ENCODE results near the gene SHROOM3. TPM values are rescaled to one million over a fixed set of nuclear protein-coding genes. Genes with fewer than 3 reads are reported as not detected.

The SHROOM3 gene
- total RNA-seq, 1 donor from 2014 or later, result not detected

DNA sequence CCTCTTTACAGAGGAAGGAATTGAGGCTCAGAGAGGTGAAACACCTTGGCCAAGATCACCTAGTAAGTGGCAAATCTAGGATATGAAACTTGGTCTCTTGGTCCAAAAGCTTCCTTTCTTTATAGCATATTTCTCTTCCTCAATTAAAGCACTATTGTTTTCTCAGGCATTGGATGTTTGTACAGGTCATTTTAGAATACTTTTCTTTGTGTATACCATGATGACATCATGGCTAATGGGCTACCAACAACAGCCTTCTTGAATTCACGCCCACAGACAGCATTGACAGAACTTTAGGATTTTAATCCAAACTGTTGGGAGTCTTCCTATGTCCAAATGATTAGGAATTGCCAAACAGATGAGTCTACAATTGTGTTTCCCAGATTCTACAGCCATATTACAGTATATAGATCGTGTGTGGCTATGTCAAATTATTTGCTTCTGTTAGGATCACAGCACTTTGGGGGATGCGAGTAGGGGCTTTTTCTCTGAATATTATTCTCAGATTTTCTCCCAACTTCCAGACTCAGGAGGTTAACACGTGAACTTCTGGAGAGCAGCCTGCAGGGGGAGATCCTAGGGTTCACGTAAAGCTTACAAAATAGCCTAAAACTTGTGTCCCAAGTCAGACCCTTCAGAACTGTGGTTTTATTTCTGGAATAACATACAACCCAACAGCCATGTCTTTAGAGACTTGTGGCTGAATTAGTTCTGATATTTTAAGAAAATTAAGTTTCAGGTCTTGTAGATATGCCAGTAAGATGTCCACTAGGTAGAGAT lies 191.8 kb downstream of the SHROOM3 start:
- Mint-ChIP-seq H3K27me3 (ENCODE audit: low read depth) (peaks cover 26% of the 10 kb centered on the region), H3K4me3 (ENCODE audit: low read depth) (no peak overlapping the region), H3K9me3 (no peaks in the 10 kb centered on the region), H3K4me1 (ENCODE audit: low read depth) (no peaks in the 10 kb centered on the region), H3K27ac (no peak overlapping the region), H3K36me3 (ENCODE audit: low read depth) (no peaks in the 10 kb centered on the region)
- DNase-seq (ENCODE audit: low spot score), result no peak
- intact Hi-C loops (cut with micrococcal nuclease), result no loop called here

DNA sequence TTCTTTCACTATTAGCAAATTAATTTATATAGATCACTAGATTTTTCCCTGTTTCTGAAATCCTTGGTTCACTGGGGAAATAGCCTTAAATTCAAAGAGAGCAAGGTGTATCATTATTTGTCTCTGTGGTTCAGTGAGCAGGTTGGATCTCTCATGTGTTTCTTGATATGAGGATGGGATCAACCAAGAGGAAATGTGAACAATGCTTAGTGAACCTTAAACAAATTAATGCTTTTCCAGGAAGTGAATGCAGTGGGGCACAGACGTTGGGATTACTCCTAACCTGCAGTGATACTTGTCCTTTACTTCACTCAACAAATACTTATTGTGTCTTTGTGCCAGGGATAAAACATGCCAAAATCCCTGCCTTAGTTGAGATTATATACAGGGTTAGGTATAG lies 193.2 kb downstream of the SHROOM3 start:
- H3K27ac Mint-ChIP-seq, result no peak overlapping the region
- H3K4me1 Mint-ChIP-seq (ENCODE audit: low read depth), result no peaks in the 10 kb centered on the region
- H3K4me3 Mint-ChIP-seq (ENCODE audit: low read depth), result no peak overlapping the region
- intact Hi-C loops (cut with micrococcal nuclease), result no loop called here
- no peak for DNase-seq (ENCODE audit: low spot score)
- H3K9me3 Mint-ChIP-seq, result no peaks in the 10 kb centered on the region
- no peaks in the 10 kb centered on the region for H3K36me3 Mint-ChIP-seq (ENCODE audit: low read depth)
- peaks cover 23% of the 10 kb centered on the region for H3K27me3 Mint-ChIP-seq (ENCODE audit: low read depth)

DNA sequence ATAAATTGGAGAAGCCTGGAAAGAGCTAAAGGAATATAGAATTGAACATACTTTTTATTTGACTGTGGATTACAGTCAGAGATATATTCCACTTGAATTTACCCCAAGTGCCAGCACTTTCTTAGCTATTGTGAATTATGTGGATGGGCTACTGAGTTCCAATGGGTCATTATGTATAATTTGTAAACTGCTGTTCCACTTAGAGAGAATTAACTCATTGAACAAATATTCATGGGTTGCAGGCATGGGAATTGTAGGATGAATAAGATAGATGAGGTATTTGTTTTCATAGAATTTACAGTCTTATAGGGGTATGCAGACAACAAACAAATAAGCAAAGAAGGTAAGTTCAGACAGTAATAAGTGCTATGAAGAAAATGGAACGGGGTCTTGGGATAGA lies 195.7 kb downstream of the SHROOM3 start:
- intact Hi-C loops (cut with micrococcal nuclease), result no loop called here
- Mint-ChIP-seq H3K9me3 (no peaks in the 10 kb centered on the region), H3K4me1 (ENCODE audit: low read depth) (no peaks in the 10 kb centered on the region), H3K27me3 (ENCODE audit: low read depth) (peaks cover 15% of the 10 kb centered on the region), H3K4me3 (ENCODE audit: low read depth) (no peak overlapping the region), H3K36me3 (ENCODE audit: low read depth) (no peaks in the 10 kb centered on the region), H3K27ac (no peak overlapping the region)
- no peak for DNase-seq (ENCODE audit: low spot score)

DNA sequence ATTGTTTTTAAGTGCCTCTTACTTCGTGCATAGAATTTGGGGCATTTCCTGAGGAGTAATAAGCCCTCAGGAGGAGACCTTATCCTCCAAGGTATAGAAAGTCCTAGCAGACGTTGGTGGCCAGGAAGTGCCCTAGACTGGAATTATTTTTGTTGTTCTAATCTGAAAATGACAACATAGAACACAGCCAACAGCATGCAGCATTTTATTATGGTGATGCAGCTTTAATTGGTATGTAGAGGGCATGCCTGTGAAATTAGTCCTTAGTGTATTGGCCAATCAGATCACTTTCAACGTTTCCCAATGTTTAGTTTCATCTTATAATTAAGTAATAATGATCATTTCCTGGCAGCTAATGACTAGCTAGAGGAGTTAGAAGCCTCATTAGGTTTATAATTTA lies 199.2 kb downstream of the SHROOM3 start:
- intact Hi-C loops (cut with micrococcal nuclease), result no loop called here
- Mint-ChIP-seq H3K27ac (no peak overlapping the region), H3K9me3 (no peaks in the 10 kb centered on the region), H3K4me3 (ENCODE audit: low read depth) (no peak overlapping the region), H3K27me3 (ENCODE audit: low read depth) (peaks cover 13% of the 10 kb centered on the region), H3K36me3 (ENCODE audit: low read depth) (no peaks in the 10 kb centered on the region), H3K4me1 (ENCODE audit: low read depth) (no peaks in the 10 kb centered on the region)
- no peak for DNase-seq (ENCODE audit: low spot score)

DNA sequence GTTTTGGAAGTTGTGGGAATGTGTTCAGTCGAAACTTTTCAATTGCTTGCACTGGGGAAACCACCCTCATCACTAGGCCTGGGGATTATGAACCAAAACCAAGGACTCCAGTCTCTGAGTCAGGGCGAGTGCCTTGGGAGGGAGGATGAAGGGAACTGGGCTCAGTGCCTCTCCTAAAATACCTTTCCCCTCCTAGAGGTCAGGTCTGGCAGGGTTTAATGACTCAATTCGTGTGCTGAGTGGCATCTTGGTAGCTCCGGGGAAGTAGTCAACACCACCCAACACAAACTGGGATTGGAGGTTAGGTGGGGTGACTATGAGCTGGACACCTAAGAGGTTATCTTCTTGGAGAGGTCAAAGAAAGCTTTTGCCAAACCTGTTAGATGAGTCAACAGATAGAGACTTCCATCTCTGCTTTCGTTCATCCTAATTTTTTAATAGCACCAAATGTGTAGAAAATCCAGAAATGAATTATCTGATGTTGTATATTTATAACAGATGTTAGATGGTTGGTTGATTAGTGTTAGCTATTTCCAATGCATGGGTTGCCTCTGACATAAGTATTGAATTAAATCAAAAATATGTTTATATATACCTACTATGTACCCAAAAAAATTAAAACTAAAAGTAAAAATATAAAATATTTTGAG lies 202.8 kb downstream of the SHROOM3 start:
- intact Hi-C loops (cut with micrococcal nuclease), result no loop called here
- Mint-ChIP-seq H3K27ac (no peak overlapping the region), H3K9me3 (no peaks in the 10 kb centered on the region), H3K4me3 (ENCODE audit: low read depth) (no peak overlapping the region), H3K4me1 (ENCODE audit: low read depth) (no peaks in the 10 kb centered on the region), H3K27me3 (ENCODE audit: low read depth) (peaks cover 6% of the 10 kb centered on the region), H3K36me3 (ENCODE audit: low read depth) (no peaks in the 10 kb centered on the region)
- no peak for DNase-seq (ENCODE audit: low spot score)

- no peaks in the 10 kb centered on the region for H3K36me3 Mint-ChIP-seq (ENCODE audit: low read depth)
- intact Hi-C loops (cut with micrococcal nuclease), result no loop called here
- H3K9me3 Mint-ChIP-seq, result no peaks in the 10 kb centered on the region
- DNase-seq (ENCODE audit: low spot score), result no peak
- no peak overlapping the region for H3K4me3 Mint-ChIP-seq (ENCODE audit: low read depth)
- H3K27ac Mint-ChIP-seq, result no peak overlapping the region
- no peaks in the 10 kb centered on the region for H3K4me1 Mint-ChIP-seq (ENCODE audit: low read depth)
- H3K27me3 Mint-ChIP-seq (ENCODE audit: low read depth), result peaks cover 6% of the 10 kb centered on the region
Measured at GRCh38 chr4:76639288-76639687, 204.3 kb downstream of the SHROOM3 start.

DNA sequence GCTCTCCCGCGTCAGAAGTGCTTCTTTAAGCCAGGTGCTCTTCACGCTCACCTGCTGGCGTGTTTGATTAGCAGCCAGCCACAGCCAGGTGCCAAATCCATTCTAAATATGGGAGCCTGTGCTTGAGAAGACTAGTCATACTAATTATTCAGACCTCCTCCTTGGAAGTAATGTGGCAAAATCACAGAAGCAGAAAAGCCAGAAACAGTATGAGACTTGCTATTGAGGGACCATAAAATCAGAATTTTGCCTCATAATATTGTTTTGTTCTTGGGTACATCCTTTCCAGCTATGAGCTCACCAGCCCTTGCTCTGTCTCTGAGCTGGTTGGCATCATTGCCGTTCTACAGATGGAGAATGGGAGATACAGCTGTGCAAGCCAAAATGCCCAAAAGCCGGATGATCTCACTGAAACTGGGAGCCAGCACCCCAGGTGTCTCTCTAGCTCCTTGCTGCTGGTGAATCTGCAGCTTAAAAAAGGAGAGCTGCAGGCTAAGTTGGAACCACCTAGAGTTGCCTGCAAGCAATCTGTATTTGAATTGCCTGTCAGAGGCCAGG lies 205.4 kb downstream of the SHROOM3 start:
- intact Hi-C loops (cut with micrococcal nuclease), result no loop called here
- H3K27ac Mint-ChIP-seq, result no peak overlapping the region

GRCh38 chr4:76641351-76641750 lies 206.3 kb downstream of the SHROOM3 start:
- Mint-ChIP-seq H3K27ac (no peak overlapping the region), H3K27me3 (ENCODE audit: low read depth) (peaks cover 9% of the 10 kb centered on the region), H3K4me1 (ENCODE audit: low read depth) (no peaks in the 10 kb centered on the region), H3K9me3 (no peaks in the 10 kb centered on the region), H3K4me3 (ENCODE audit: low read depth) (no peak overlapping the region), H3K36me3 (ENCODE audit: low read depth) (no peaks in the 10 kb centered on the region)
- no peak for DNase-seq (ENCODE audit: low spot score)
- intact Hi-C loops (cut with micrococcal nuclease), result no loop called here

More for the DNA sequence above, 205.4 kb downstream of the SHROOM3 start:
- Mint-ChIP-seq H3K4me3 (ENCODE audit: low read depth) (no peak overlapping the region), H3K9me3 (no peaks in the 10 kb centered on the region), H3K36me3 (ENCODE audit: low read depth) (no peaks in the 10 kb centered on the region), H3K4me1 (ENCODE audit: low read depth) (no peaks in the 10 kb centered on the region), H3K27me3 (ENCODE audit: low read depth) (peaks cover 6% of the 10 kb centered on the region)
- DNase-seq (ENCODE audit: low spot score), result no peak

DNA sequence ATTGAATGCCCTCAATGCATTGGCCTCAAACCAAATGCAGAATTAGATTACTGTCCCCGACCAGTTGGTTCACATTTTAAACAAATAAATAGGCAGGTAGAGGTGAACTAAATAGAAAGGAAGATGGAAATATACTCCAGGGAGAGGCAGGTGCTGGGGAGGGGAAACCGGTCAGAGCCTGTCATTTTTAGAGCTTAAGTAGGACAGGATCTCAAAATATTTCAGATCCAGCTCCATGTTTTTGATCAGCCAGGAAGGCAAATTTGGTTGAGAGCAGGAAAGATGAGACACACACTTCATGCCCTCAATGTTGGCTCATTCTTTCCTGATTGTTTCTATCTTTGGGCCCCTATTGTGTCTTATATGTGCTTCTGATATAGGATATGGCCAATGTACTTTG lies 206.7 kb downstream of the SHROOM3 start:
- Mint-ChIP-seq H3K4me1 (ENCODE audit: low read depth) (no peaks in the 10 kb centered on the region), H3K4me3 (ENCODE audit: low read depth) (no peak overlapping the region), H3K27me3 (ENCODE audit: low read depth) (peaks cover 6% of the 10 kb centered on the region), H3K9me3 (no peaks in the 10 kb centered on the region), H3K36me3 (ENCODE audit: low read depth) (no peaks in the 10 kb centered on the region), H3K27ac (no peak overlapping the region)
- intact Hi-C loops (cut with micrococcal nuclease), result no loop called here
- DNase-seq (ENCODE audit: low spot score), result no peak

DNA sequence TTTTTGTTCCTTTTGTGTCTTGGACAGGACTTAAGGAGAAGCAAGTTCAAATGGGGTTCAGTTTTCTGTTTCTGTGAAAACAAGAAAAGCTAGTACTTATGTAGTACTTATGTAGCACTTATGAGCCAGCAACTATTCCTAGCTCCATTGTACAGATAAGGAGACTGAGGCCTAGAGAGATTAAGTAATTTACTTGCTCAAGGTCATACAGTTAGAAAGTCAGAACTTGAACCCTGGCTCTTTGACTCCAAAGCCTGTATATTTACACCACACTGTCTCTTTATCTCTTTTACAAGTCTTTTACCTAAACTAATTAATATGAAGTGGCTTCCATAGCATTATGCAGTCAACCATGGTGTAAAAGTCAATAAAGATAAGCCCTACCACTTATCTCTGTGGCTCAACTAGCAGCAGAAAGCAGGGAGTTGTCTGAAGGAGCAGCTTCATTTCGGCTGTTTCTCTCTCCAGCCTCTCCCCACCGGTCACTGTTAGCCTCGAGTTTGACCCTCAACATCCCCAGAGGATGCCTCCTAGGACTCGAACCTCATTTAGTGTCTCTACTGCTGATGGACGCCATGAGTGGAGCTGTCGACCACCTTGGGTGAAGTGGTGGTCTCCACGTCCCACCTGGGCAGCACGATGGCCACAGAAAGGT lies 209.9 kb downstream of the SHROOM3 start:
- no peak overlapping the region for H3K27ac Mint-ChIP-seq
- no peak for DNase-seq (ENCODE audit: low spot score)
- H3K36me3 Mint-ChIP-seq (ENCODE audit: low read depth), result no peaks in the 10 kb centered on the region
- H3K9me3 Mint-ChIP-seq, result no peaks in the 10 kb centered on the region
- no peaks in the 10 kb centered on the region for H3K4me1 Mint-ChIP-seq (ENCODE audit: low read depth)
- H3K27me3 Mint-ChIP-seq (ENCODE audit: low read depth), result peaks cover 4% of the 10 kb centered on the region
- intact Hi-C loops (cut with micrococcal nuclease), result no loop called here
- no peak overlapping the region for H3K4me3 Mint-ChIP-seq (ENCODE audit: low read depth)

DNA sequence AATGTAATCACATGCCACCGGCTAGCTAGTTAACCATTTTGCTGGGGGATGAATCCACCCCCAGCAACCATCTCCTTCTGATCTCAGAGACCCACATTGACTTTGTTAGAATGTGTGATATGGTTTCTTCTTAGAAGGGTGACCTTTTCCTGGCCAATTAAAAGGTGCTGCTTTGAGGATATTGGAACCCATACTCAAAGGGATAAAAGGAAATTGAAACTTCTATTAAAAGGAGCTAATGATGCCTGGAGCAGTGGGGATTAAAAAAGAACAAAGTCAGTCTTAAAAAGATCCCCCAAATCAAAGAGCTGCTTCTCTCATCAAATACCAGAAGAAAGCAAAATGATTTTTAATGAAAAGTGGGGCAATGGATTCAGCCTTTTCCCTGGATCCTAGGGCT lies 214.1 kb downstream of the SHROOM3 start:
- intact Hi-C loops (cut with micrococcal nuclease), result no loop called here
- H3K36me3 Mint-ChIP-seq (ENCODE audit: low read depth), result no peaks in the 10 kb centered on the region
- no peak for DNase-seq (ENCODE audit: low spot score)
- no peaks in the 10 kb centered on the region for H3K9me3 Mint-ChIP-seq
- H3K27ac Mint-ChIP-seq, result no peak overlapping the region
- H3K4me1 Mint-ChIP-seq (ENCODE audit: low read depth), result no peaks in the 10 kb centered on the region
- no peak overlapping the region for H3K4me3 Mint-ChIP-seq (ENCODE audit: low read depth)
- H3K27me3 Mint-ChIP-seq (ENCODE audit: low read depth), result peaks cover 4% of the 10 kb centered on the region

GRCh38 chr4:76651616-76652015 lies 216.6 kb downstream of the SHROOM3 start:
- no peaks in the 10 kb centered on the region for H3K4me1 Mint-ChIP-seq (ENCODE audit: low read depth)
- intact Hi-C loops (cut with micrococcal nuclease), result no loop called here

GRCh38 chr4:76652389-76652788 lies 217.4 kb downstream of the SHROOM3 start:
- no peak for DNase-seq (ENCODE audit: low spot score)
- no peak overlapping the region for H3K27ac Mint-ChIP-seq
- H3K36me3 Mint-ChIP-seq (ENCODE audit: low read depth), result no peaks in the 10 kb centered on the region
- H3K4me3 Mint-ChIP-seq (ENCODE audit: low read depth), result no peak overlapping the region
- H3K27me3 Mint-ChIP-seq (ENCODE audit: low read depth), result peaks cover 2% of the 10 kb centered on the region
- no peaks in the 10 kb centered on the region for H3K9me3 Mint-ChIP-seq
- intact Hi-C loops (cut with micrococcal nuclease), result no loop called here
- no peaks in the 10 kb centered on the region for H3K4me1 Mint-ChIP-seq (ENCODE audit: low read depth)

More at GRCh38 chr4:76651616-76652015, 216.6 kb downstream of the SHROOM3 start:
- Mint-ChIP-seq H3K9me3 (no peaks in the 10 kb centered on the region), H3K27ac (no peak overlapping the region), H3K36me3 (ENCODE audit: low read depth) (no peaks in the 10 kb centered on the region), H3K27me3 (ENCODE audit: low read depth) (peaks cover 2% of the 10 kb centered on the region), H3K4me3 (ENCODE audit: low read depth) (no peak overlapping the region)
- no peak for DNase-seq (ENCODE audit: low spot score)
